Dedifferentiated amniotic fluid mesenchymal stem cell (primary cell): ENCODE measurements around the gene GNB5.

Experiments
- DNase-seq: peaks from one replicate; pipeline ENCODE4 v3.0.0-alpha.2; 2016; ENCODE audit errors: extremely low spot score

Gene GNB5

GRCh38 chr15:52144656-52145178 lies 46.5 kb downstream of the GNB5 start:
- no peak for DNase-seq

GRCh38 chr15:52143873-52144272 lies 47.3 kb downstream of the GNB5 start:
- DNase-seq = peak; percentile 62

- no peak for DNase-seq
Observed at GRCh38 chr15:52140646-52141045, 50.5 kb downstream of the GNB5 start.

- peak; percentile 76 for DNase-seq
Observed at GRCh38 chr15:52139599-52140462, 51.4 kb downstream of the GNB5 start.

GRCh38 chr15:52137432-52138357 lies 53.5 kb downstream of the GNB5 start:
- DNase-seq = no peak

- no peak for DNase-seq
Observed at GRCh38 chr15:52136442-52136980, 54.7 kb downstream of the GNB5 start.

- no peak for DNase-seq
Observed at GRCh38 chr15:52134502-52135144, 56.6 kb downstream of the GNB5 start.

GRCh38 chr15:52133510-52134220 lies 57.5 kb downstream of the GNB5 start:
- no peak for DNase-seq

- no peak for DNase-seq
Observed at GRCh38 chr15:52132066-52132465, 59.1 kb downstream of the GNB5 start.

- no peak for DNase-seq
Observed at GRCh38 chr15:52128568-52128967, 62.6 kb downstream of the GNB5 start.

- no peak for DNase-seq
Observed at GRCh38 chr15:52124270-52124880, 66.8 kb downstream of the GNB5 start.

- no peak for DNase-seq
Observed at GRCh38 chr15:52121896-52122295, 69.3 kb downstream of the GNB5 start.

GRCh38 chr15:52121006-52121405 lies 70.2 kb downstream of the GNB5 start:
- DNase-seq = no peak

GRCh38 chr15:52120488-52120887 lies 70.7 kb downstream of the GNB5 start:
- no peak for DNase-seq

- DNase-seq = no peak
Observed at GRCh38 chr15:52118969-52119749, 72.0 kb downstream of the GNB5 start.

GRCh38 chr15:52117549-52117948 lies 73.6 kb downstream of the GNB5 start:
- no peak for DNase-seq

GRCh38 chr15:52115598-52116427 lies 75.4 kb downstream of the GNB5 start:
- DNase-seq = no peak

GRCh38 chr15:52114261-52115055 lies 76.7 kb downstream of the GNB5 start:
- no peak for DNase-seq
